Right atrium auricular region (tissue), 2 donors: ENCODE results near the gene MGAT5B. TPM values are rescaled to one million over a fixed set of nuclear protein-coding genes. Genes with fewer than 3 reads are reported as not detected.

Source experiments
- DNase-seq: peaks from one replicate; pipeline ENCODE4 v3.0.0-alpha.2; 2019; ENCODE audit warnings: low spot score
- H3K27ac ChIP-seq, 2 donors: fragments of 200-600 bp; sonication (generic); 1 replicate in 1 of 2; 2 replicates in 1 of 2; pipeline ENCODE4 v1.5.1; 2016 to 2019
- H3K27me3 ChIP-seq, 2 donors: fragments of 200-600 bp; sonication (generic); one replicate each; pipeline versions ENCODE4 v1.5.1 to v1.6.0; 2017 to 2019
- H3K36me3 ChIP-seq: fragments of 200-600 bp; sonication (generic); one replicate; pipeline ENCODE4 v1.5.1; 2016
- H3K4me1 ChIP-seq, 2 donors: fragments of 200-600 bp; sonication (generic); one replicate each; pipeline versions ENCODE4 v1.5.1 to v1.6.0; 2017 to 2019
- H3K4me3 ChIP-seq, 2 donors: fragments of 200-600 bp; sonication (generic); 1 replicate in 1 of 2; 2 replicates in 1 of 2; pipeline ENCODE4 v1.5.1; 2017 to 2019; ENCODE audit warnings: mild to moderate bottlenecking in 1 of 2, moderate library complexity in 1 of 2
- H3K9me3 ChIP-seq, 2 donors: fragments of 200-600 bp; sonication (generic); one replicate each; pipeline ENCODE4 v1.5.1; 2019
- total RNA-seq, 2 donors: library from RNA; depleted of rRNA; stranded (reverse); fragments of >200 nt; gene quantifications; one replicate each; pipeline ENCODE4 v1.1.0, GENCODE V29; 2016
- TF ChIP-seq, protein P1 (sequence below), 2 donors: fragments of 200-600 bp; sonication (generic); IDR thresholded peaks; one replicate each; pipeline ENCODE4 v1.5.1; 2019; ENCODE audit warnings: antibody characterized with exemption in 2 of 2

The MGAT5B gene
- total RNA-seq, 2 donors from 2014 or later: not detected

DNA sequence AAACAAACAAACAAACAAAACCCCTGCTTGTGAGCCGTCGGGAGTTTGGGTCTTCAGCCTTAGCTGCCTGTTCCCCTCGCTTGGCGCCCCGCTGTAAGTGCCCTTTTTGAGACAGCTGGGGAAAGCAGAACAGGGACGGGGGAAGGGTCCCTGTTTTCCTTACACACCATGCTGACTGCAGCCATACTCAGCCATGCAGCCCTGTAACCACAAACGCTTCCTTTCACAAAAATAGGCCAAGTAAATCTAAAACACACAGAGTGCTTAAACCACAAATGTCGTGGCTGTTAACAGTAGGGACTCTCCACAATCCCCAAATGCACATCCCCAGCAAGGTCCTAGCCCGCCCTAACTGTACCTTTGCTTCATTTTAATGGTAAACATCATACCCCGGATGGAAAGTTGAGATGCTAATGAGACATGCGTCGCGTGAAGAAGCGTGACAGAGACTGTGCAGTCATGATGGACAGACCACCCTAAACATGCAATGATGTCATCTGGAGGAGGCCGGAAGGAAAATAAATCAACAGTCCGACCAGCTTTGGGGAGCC, 129.9 kb downstream of the MGAT5B start:
- Histone ChIP-seq H3K4me1 (no peaks in the 10 kb centered on the region), H3K9me3 (no peaks in the 10 kb centered on the region), H3K27me3 (no peaks in the 10 kb centered on the region), H3K36me3 (no peaks in the 10 kb centered on the region), H3K27ac (no peak overlapping the region), H3K4me3 (no peak overlapping the region)
- TF ChIP-seq, protein P1, sequence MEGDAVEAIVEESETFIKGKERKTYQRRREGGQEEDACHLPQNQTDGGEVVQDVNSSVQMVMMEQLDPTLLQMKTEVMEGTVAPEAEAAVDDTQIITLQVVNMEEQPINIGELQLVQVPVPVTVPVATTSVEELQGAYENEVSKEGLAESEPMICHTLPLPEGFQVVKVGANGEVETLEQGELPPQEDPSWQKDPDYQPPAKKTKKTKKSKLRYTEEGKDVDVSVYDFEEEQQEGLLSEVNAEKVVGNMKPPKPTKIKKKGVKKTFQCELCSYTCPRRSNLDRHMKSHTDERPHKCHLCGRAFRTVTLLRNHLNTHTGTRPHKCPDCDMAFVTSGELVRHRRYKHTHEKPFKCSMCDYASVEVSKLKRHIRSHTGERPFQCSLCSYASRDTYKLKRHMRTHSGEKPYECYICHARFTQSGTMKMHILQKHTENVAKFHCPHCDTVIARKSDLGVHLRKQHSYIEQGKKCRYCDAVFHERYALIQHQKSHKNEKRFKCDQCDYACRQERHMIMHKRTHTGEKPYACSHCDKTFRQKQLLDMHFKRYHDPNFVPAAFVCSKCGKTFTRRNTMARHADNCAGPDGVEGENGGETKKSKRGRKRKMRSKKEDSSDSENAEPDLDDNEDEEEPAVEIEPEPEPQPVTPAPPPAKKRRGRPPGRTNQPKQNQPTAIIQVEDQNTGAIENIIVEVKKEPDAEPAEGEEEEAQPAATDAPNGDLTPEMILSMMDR (IDR thresholded peaks at IDR 0.05): no peak
- no peak for DNase-seq

DNA sequence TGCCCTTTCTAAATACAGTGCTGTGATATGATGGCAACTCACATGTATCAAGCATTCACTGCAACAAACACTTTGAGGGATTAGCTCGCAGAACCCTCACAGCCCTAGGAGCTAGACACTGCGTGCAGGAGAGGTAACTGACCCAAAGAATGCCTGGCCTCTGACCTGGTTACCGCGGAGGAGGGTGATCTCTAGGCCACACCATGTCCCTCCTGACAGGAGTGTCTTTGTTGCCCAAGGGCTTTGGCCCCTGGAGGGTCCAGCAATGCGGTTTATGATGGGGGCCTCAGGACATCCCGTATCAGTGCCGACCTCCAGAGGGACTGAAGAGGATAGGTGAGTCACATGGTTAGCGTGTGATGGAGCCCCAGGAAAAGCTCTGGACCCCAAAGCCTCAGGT, 130.6 kb downstream of the MGAT5B start:
- TF ChIP-seq, protein P1 (IDR thresholded peaks at IDR 0.05): no peak

More for the DNA sequence above, 130.6 kb downstream of the MGAT5B start:
- Histone ChIP-seq H3K4me1 (no peaks in the 10 kb centered on the region), H3K36me3 (no peaks in the 10 kb centered on the region), H3K27ac (no peak overlapping the region), H3K27me3 (no peaks in the 10 kb centered on the region), H3K9me3 (no peaks in the 10 kb centered on the region), H3K4me3 (no peak overlapping the region)
- DNase-seq: no peak

Other genes starting within 250 kb of the MGAT5B start
- 1 to 10 TPM; 2.4 to 7.1 TPM for gene ST6GALNAC1, start 224.6 kb upstream of the MGAT5B start, total RNA-seq
- 100 to 1,000 TPM; 440 to 644 TPM for gene MXRA7, start 157.4 kb upstream of the MGAT5B start, total RNA-seq
- 10 to 100 TPM; 35.0 to 37.4 TPM for gene JMJD6, start 141.8 kb upstream of the MGAT5B start, total RNA-seq
- gene METTL23, start 141.6 kb upstream of the MGAT5B start, total RNA-seq: 10 to 100 TPM; 22.6 to 26.8 TPM
- 100 to 1,000 TPM in 1 of 2 donors, 10 to 100 TPM in 1; 78.3 to 135 TPM for gene SRSF2, start 131.1 kb upstream of the MGAT5B start, total RNA-seq
- gene MFSD11, start 130.3 kb upstream of the MGAT5B start, total RNA-seq: 10 to 100 TPM; 24.8 to 29.3 TPM